KOPT-K1 (cell line): ENCODE results near the gene POTEB.
"Not testable (repeated sequence)": the region's sequence is repeated elsewhere in the genome, so short reads cannot be mapped to it uniquely, and the experiment has no call there.

Experiments
- H3K27ac ChIP-seq: fragments of 200-600 bp; sonication (generic); 2 replicates; pipeline ENCODE4 v1.5.1; 2016; ENCODE audit warnings: antibody characterized with exemption, mild to moderate bottlenecking, low read depth, low read length; ENCODE audit not compliant: poor library complexity, severe bottlenecking
- H3K36me3 ChIP-seq: fragments of 200-600 bp; sonication (generic); 2 replicates; pipeline ENCODE4 v1.5.1; 2017; ENCODE audit warnings: antibody characterized with exemption, mild to moderate bottlenecking, low read length, moderate library complexity; ENCODE audit not compliant: insufficient read depth
- H3K9me3 ChIP-seq: fragments of 200-600 bp; sonication (generic); 2 replicates; pipeline ENCODE4 v1.5.1; 2017; ENCODE audit warnings: antibody characterized with exemption, low read length, mild to moderate bottlenecking; ENCODE audit not compliant: insufficient read depth, poor library complexity, severe bottlenecking

POTEB gene

DNA sequence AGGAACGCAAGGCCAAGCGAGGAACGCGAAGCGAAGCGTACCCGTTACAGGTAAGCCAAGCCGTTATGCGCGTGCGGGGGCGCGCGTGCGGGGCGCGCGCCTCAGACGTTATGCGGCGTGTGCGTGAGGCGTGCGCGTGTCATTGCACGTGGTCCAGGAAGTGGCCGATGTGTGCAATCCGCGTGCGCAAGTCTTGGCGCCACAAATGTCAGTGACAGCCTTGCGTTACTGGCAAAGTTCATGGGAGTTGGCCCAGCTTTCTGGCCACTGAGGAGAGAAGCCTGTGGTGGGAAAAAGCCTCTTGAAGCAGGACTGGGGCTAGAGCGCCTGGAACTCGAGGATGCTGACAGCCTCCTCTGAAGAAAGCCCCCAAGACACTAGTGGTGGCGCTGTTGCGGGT, at the start of gene POTEB:
Gene POTEB, minus strand, starts transcription at position 101 of the 400 bp plus-strand sequence. CDS start 489 bp downstream, outside the sequence.
- not testable (repeated sequence) for H3K36me3 ChIP-seq, H3K9me3 ChIP-seq, H3K27ac ChIP-seq

DNA sequence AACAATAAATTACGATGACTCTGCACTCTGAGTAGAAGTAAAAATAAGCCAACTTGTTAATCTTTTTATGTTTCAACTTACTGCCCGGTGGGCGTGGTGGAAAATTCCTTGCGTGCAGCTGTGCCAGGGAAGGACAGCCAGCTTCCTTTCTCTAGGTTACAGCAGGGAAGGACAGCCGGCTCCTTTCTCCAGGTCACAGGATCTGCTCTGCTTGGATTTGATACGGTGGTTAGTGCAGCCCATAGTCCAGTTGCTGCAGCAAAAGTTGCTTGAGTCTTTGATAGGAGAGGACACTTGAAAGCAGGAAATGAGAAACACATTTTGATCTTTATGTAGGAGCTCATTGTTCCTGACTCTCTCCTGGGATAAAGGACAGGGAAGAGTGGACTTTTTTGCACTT, 13.4 kb upstream of the POTEB start:
- H3K36me3 ChIP-seq, H3K27ac ChIP-seq, H3K9me3 ChIP-seq: not testable (repeated sequence)

- H3K27ac ChIP-seq, H3K9me3 ChIP-seq: not testable (repeated sequence)
These were observed 12.0 kb upstream of the POTEB start for GRCh38 chr15:21889542-21889941.

DNA sequence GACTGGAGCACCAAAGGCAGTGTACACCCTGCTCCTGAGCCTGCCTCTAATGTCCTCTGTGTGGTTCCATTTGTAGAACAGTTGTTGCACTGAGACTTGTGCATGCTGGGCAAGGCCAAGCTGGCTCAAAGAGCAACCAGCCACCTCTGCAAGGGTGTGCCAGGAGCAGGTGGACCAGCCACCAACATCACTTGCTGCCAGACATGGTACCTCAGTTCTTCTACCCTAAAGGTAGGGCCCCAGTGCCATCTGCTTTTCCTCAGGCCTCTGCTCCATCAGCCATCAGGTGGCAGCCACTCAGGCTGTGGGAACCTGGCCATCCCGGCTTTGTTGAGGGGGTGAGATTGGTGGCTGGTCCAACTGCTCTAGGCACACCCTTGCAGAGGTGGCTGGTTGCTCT, 38.7 kb downstream of the POTEB start:
- not testable (repeated sequence) for H3K27ac ChIP-seq, H3K9me3 ChIP-seq, H3K36me3 ChIP-seq

More at GRCh38 chr15:21889542-21889941, 12.0 kb upstream of the POTEB start:
- H3K36me3 ChIP-seq, result not testable (repeated sequence)
